NCI-H82 treated with DMSO at 0.1 percent for 48 hours (cell line): ENCODE data around the gene CTIF.

ENCODE experiments used
- DNase-seq: peaks from one replicate; lab custom pipeline; 2025; ENCODE audit not compliant: unreplicated experiment; lab: John Stamatoyannopoulos, UW

CTIF gene

GRCh38 chr18:48531908-48532307, 6.9 kb upstream of the CTIF start:
- no peak for DNase-seq

DNA sequence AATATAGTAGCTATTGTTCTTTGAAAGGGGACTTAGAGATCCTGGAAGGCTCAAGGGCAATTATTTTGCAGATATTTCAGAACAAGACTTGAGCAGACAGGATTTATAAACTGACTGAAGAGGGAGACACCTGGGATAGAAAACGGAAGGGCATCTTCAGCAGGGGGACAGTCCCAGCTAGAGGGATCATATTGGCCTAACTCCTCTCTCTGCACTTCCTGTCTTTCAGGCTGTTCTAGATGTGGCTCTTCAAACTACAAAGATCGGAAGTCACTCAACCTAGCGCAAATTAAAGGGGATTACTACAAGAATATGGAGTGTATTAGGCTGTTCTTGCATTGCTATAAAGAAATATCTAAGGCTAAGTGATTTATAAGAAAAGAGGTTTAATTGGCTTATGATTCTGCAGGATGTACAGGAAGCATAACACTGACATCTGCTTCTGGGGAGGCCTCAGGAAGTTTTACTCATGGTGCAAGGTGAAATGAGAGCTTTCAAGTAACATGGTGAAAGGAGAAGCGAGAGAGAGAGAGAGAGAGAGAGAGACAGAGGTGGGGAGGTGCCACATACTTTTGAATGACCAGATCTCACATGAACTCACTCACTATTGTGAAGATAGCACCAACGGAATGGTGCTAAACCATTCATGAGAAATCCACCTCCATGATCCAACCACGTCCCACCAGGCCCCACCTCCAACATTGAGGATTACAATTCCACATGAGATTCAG, 5.3 kb upstream of the CTIF start:
- peak; percentile 28 for DNase-seq

DNA sequence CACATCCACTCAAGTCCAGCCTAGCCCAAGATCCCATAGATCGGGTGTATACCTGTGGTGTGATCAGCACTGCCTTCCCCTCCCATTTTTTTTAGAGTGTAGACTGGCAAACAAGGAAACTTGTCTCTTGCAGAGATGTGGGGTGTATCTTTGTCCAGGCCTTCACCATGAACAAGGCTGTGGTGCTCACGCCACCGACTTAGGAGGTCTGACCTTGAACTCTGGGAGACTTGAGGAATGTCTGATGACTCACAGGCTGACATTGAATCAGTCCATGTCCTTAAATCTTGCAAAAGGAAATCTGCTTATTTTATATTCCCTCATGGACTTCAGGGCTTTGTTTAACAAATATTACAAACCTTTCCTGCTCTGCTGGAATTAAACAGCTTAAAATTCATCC, 4.5 kb upstream of the CTIF start:
- DNase-seq, result no peak

DNA sequence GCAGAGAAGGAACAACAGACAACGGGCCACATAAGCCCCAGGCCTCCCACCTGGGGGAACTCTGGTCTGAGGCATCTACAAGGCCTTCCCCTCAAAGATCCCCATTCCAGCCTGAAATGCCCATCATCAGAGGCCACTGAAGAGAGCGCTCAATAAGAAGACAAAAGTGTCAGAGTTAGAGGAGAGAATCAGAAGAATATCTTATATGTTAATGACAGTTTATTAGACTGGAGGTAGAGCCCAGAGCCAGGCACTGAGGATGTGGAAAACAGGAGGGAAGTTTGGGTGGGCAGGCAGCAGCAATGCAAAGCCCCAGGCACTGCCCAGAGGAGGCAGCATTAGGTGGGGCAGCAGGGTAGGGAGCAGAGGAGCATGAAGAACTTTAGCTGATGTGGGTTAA, 2.9 kb upstream of the CTIF start:
- no peak for DNase-seq

GRCh38 chr18:48536516-48536915, 2.3 kb upstream of the CTIF start:
- no peak for DNase-seq

- DNase-seq, result no peak
Observed at GRCh38 chr18:48539406-48540250, 797 bp downstream of the CTIF start.

GRCh38 chr18:48540251-48541025, 1.6 kb downstream of the CTIF start:
- DNase-seq, result peak; percentile 41

DNA sequence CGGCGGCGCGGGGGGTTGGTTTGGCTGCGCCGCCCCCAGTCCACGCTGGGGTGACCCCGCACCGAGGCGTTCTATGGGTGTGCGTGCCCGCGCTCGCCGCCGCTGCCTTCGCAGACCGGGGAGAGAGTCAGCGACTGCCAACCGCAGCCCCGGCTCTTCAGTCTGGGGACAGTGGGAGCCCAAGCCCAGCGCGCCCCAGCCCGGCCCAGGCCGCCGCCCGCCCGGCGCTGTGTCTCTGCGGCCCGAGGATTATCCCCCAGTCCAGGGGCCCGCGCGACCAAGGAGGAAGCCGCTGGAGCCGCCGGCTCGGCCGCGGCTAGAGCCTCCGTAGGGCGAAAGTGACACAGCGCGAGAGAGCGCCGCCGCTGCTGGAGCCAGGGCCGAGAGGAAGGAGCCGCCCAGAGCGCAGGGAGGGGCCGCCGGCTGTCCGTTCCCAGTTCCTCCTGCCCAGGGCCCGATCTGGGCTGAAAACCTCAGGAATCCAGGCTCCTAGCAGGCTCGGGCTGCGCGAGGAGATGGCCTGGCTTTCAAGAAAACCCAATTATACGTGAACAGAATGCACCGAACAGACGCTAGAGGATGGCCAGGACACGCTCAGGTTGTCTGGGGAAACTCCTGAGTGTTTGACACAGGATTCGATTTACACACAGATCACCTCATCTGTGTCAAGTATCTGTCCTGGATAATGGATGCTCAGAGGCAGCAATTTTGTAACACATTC, 2.4 kb downstream of the CTIF start:
- no peak for DNase-seq

- no peak for DNase-seq
Observed at GRCh38 chr18:48541747-48542400, 3.0 kb downstream of the CTIF start.

DNA sequence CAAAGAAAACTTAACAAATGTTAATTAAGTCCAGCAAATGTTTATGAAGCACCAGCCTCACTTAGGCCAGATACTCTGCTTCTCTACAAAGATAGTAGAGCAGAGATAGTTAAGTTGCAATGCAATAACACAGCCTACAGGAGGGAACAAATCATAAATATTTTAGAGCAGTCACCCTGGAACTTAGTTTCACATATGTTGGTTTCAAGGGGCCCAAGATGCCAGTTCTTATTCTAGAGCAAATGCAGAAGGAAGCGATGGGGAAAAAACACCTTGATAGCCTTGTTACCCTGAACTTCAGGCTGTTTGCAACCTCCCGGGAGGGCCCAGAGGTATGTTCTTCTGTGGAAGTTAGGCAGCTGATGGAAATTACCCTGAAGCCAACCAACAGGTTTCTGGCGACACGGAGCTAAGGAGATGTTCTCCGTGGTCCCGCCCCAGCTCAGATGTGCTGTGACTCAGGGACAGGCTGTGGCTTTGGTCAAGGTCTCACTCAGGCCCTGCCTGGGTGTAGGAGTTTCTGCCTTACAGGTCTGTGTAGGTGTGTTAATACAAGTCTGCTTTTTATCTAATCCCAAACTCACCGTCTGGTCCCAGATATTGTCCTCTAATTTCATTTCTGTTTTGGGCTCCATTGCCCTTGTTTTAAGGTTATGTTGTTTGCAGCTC, 3.8 kb downstream of the CTIF start:
- no peak for DNase-seq

DNA sequence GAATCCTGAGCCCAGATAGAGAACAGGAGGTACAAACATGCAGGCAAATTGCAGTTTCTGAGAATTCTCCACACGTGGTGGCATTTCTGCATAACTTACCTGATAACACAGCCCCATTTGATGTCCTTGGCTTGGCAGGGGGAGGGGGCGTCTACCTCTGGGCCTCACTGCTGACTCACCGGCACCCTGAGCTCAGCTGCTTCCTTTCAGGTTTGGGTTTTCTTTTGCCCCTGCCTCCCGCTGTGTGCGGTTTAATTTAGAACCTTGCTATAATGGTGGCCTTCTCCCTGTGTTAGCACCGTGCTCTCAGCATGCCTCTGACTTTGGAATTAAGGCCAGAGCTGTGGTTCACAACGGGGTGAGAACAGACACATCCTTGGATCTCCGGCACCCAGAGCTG, 4.4 kb downstream of the CTIF start:
- DNase-seq, result no peak

DNA sequence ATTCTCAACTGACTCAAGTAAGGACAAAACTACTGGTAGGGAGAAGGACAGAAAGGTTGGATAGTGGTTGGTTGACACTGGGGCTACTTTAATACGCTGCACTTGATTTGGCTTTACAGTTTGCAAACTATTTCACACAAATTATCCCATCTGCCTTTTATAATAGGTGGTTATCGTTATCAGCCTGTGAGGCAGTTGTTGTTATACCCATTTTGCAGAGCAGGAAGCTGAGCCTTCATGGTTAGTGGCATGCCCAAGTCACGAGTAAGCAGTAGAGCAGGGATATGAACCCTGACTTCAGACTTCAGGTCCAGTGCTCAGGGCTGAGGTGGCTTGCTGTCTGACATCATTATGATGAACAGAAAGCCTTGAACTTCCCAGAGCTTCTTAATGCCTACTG, 5.3 kb downstream of the CTIF start:
- no peak for DNase-seq

DNA sequence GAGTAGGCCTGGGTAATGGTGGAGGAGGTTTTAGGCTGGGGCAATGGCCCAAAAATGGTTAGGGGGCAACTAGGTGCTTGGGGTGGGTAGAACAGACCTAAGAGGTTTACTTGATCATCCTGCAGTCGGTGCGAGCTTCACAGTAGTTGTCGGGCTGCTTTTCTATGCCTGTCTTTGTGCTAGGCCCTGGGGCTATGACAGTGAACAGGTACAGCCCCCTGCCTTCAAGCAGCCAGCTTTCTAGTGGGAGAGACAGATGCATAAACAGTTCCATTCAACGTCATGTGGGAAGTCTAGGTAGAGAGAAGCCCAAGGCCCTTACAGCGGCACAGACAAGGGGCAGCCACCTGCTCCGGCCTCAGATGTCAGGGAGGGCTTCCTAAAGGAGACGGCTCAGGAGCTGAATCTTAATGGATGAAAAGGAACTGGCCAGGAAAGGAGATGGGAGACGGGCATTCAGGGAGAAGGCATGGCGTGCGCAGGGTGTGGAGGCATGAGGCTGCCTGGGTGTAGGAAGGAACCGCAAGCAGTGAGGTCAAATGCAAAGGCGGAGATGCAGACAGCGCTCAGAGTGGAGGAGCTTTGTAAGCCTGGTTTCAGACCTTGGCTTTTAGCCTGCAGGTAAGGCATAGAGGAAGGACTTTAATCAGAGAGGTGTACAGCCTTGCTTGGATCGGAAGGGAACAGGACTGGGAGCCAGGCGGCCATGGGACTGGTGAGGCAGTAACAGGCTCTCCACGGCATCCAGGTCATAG, 6.0 kb downstream of the CTIF start:
- DNase-seq, result no peak

DNA sequence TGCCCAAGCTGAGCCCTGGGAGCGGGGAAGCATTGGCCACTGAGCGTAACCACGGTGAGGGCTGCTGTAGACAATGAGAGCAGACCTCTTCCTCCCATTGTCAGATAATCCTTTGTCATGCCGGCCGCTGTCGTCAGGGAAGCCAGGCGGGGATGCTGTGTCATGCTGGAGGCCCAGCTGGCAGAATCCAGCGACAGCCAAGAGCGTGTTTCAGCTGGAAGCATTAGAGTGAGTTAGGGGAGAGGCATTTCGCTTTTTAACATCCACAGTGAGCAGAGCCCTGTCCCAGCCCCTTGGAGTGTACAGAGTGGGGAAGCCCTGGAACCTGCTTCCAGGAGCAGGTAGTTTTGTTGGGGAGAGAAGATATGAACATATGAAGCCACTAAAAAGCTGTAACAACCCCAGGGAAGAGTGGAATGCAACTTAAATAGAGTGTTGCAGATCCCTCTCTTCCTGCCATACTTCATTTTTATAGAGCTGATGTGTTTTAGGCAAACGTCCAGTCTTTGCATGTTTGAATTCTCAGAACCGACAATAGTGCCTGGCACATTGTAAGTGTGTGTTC, 7.0 kb downstream of the CTIF start:
- DNase-seq, result peak; percentile 21

- no peak for DNase-seq
Observed at GRCh38 chr18:48546396-48546795, 7.6 kb downstream of the CTIF start.

- no peak for DNase-seq
Observed at GRCh38 chr18:48547531-48547981, 8.7 kb downstream of the CTIF start.

DNA sequence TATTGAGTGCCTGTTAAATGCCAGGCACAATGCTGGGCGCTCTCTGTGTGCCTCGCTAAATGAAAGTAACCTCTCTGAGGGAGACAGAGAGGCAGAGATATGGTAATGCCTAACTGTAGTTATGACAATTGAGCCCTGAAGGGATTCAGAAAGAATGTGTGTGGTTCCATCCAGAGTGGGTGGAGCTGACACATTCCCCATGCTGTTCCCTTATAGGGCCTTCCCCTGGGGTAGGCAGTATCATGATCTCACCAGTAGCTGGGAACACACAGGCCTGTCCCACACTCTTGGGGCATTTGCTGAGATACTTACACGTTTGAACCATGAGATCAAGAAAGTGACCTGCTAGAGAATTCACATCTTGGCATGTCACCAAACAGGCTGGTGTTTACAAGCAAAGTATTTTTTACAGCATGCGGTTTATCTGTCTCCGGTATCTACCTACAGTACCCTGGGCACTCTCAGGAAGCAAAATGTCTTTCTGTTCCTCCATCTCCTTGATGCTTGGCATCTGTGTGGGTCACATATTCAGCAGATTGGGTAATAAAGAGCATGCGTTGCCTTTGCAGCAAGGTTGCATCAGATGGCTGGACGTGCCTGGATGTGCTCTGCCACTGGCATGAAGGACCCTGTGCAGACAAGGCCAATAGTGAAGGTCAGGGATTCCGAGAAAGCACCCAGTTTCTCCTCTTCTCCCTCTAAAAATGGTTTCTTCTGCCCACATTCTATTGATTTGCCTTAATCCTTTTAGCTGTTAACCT, 9.4 kb downstream of the CTIF start:
- DNase-seq, result no peak

GRCh38 chr18:48548921-48549320, 10.1 kb downstream of the CTIF start:
- no peak for DNase-seq
